HG03135 (cell line): ENCODE data around the gene IGSF9.

Experiments used
- ATAC-seq: cut with Tn5 transposase; IDR thresholded peaks from one replicate; pipeline ENCODE4 v1.9.1; 2021; ENCODE audit warnings: mild to moderate bottlenecking, moderate library complexity; ENCODE audit not compliant: unreplicated experiment

Gene IGSF9

DNA sequence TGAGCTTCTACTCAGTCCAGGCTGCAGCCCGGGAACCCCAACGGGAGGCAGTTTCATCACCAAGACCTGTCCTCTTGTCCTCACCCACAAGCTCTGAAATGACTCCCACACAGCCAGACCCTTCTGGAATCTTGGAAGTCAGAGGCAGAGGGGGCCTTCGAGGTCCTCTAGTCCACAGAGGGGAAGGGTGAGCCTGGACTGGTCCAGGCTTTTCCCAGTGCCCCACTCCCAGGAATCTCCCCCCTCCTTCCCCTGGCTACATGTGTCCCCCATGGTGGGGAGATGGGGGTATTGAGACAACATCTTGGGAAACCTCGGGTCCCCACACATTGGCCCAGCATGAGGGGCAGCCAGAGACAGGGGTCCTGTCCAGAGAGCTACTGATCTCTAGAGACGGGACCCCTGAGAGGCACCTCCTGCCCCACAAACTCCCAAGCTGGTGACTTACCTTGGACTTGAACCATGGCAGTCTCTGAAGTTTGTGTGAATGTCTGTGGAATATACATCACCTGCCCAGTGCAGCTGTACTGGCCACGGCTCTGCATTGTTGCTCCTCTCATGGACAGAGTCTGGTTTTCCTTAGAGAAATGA lies 28.0 kb upstream of the IGSF9 start:
- ATAC-seq, result no peak

DNA sequence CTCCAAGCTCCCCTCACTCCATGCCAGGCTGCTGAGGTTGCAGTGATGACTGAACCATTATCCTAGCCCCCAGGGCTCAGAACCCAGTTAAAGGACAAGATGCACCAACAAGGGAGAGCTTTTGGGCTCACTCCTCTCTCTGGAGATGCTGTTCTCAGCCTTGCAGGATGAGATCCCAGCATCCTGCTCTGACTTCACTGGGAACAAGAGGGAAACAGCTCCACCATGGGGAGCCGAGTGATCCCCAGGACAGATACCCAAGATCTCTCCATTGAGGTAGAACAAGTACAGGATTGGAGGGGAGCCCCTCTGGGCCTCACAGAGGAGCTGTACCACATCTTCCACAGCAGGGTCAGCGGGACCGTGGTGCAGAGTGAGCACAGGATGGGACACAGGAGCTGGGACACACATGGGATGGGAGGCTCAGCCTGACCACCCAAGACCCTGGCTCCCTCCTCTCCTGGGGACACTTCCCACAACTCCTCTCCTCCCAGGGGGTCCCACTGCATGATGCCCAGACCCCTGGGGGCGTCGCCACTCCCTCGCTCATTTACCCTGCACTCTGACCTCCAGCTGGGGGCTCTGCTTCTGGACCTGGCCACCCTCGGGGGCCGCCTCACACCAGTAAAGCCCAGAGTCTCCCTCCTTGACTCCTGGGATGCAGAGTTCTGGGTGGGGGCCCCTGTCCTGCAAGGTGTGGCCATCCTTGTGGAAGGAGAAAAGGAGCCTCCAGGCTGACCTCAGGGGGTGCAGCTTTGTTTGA lies 27.2 kb upstream of the IGSF9 start:
- no peak for ATAC-seq

DNA sequence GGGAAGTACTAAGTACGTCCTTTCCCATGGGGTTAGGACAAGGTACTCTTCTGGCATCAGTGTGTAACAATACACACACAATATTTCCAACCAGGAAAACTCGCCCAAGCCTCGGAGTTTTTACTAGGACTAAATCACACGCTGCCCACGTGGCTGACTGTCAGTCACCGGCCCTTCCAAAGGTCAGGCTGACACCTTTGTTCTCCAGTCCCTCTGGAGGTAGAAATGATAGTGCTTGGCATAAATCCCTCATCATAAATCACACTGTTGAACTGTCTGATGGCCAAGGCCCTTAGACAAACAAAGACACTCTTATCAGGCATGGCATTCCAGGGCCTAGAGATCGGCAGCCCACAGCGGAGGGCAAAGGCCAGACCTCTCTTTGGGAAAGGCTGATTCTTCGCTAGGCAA lies 25.5 kb upstream of the IGSF9 start:
- no peak for ATAC-seq

DNA sequence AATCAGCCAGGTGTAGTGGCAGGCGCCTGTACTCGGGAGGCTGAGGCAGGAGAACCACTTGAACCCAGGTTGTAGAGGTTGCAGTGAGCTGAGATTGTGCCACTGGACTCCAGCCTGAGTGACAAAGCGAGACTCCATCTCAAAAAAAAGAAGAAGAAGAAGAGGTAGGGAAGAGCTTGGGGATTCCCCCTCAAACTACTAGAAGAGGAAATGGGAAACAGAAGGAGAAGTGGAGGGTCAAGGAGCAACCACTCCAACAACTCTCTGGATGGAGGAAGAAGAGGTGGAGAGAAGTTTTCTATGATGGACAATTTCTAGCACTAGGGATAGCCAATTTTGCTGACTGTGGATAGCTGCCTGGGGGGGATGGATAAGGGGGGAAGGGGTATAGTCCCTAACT lies 23.5 kb upstream of the IGSF9 start:
- ATAC-seq, result no peak

DNA sequence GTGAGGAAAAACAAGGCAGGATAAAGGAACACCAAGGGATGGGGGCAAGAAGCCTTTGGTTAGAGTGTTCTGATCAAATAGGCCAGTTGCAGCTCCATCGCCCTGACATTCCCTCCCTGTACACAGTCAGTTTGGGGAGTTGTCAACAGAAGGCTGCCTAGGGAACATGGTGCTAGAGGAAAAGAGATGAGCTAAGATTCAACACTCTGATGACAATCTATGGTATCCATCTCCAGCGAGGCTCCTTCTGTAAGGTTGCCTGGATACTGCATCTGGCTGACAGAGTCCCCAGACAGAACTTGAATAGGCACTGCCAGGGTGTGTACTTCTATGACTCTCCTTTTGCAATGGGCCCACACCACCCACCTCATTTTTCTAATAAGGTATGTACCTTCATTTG lies 19.9 kb upstream of the IGSF9 start:
- no peak for ATAC-seq

DNA sequence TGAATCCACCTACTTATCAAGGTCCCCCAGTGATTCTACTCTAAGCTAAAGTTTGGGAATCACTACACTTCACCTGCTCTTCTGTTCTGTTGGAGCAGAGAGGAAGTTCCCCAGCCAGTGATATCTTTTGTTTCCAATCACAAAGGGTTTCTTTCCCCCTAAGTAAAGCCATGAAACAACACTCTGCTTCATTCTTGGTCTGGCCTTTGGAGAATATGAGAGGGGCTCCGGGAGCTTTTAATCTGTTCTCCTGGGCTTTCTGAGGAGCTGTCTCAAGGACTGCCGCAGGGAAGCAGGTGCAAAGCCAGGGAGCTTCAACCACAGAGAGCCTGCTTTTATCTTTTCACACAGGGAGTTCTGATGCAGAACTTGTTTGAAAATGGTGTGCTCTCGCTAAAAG lies 18.7 kb upstream of the IGSF9 start:
- no peak for ATAC-seq

DNA sequence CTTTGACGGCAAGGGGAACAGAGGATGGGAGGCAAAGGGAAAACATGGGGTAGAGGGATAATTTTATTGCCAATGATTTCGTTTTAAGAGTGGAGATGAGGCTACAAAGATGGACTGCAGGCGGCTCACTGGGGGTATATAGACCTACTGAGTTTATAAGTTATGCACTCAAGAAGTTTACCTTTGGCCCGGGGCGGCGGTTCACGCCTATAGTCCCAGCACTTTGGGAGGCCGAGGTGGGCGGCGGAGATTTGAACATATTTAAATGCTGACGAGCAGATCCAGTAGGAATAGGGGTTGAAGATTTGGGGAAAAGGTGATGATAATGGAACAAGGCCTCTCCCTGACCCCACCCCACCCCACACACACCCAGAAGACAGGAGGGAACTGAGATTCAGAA lies 16.8 kb upstream of the IGSF9 start:
- no peak for ATAC-seq

DNA sequence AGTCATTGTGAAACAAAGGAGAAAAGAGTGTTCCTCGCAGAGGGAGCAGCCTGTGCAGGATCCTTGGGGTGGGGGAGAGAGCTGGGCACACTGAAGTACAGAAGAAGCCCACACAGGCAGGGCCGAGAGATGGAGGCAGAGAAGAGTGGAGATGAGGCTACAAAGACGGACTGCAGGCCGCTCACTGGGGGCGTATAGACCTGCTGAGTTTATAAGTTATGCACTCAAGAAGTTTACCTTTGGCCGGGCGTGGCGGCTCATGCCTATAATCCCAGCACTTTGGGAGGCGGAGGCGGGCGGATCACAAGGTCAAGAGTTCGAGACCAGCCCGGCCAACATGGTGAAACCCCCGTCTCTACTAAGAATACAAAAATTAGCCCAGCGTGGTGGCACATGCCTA lies 16.2 kb upstream of the IGSF9 start:
- no peak for ATAC-seq

DNA sequence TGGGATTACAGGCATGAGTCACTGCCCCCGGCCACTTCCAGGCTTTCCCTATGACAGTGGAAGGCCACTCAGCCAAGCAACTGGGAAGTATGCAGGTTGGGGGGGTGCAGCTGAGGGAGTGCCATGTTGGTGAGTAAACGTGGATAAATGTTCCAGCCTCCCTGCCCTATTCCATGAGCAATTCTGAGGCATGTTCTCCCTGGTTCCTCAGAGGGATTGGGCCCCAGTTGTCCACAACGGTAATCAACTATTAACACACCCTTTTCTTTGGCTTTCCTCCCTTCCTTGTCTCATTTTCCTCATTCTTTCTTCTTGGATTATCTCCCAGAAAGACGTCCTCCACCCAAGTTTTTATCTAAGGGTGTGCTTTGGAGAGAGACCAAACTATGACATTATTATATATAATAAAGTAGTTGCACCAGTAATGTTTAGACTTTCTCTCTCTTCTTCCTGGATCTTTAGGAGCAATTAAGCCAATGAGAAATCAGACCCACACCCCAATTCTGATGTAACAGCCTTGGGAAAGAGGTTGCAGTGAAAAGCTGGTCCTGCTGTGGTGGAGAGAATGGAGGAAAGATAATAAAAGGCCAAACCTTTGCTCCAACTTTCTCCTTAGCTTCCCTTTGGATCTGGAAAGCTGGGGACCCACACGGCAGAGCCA lies 15.4 kb upstream of the IGSF9 start:
- ATAC-seq, result no peak

DNA sequence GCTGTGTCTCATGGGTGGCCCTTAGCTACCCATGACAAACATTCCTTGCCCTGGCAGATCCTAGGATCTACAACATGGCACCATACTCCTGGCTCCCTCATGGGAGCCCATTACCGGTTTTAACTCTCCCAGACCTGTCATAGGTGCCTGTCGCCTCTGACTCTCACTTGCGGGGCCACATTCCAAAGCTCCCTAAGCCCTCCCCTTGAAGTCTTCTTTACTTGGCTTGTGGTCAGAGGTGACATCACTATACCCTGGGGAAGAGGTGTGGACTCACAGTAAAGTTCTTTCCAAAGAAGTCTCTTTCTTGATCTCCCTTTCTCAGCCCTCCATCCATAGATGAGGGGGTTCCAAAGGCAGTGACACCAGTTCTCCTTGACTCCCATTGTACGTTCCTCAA lies 14.0 kb upstream of the IGSF9 start:
- ATAC-seq, result no peak

DNA sequence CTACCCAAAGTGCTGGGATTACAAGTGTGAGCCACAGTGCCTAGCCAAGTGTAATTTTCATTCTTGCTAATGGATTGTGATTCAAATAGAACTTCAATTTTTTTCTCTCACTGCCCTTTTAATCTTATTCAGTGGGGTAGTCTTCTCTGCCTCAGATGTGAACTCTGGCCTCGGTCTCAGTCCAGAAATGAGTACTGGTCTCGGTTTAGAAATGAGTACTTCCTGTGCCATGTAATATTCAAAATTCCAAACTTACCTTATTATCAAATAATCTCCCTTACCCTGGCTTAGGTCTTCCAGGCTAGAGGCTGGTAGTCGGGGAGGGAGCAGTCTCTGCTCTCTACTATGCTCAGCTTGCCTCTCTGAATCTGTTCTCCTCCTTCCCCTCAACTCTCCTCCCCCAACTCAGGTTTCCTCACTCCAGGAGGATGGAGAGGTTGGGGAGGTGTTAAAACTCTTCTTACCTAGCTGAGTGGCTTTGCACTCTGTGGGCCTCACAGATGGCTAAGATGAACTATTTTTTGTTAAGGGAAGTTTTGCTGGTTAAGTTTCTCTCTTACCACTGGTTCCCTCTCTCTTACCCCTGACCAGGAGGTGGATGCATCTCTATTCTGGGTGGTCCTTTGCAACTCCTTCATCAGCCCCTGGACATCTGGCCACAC lies 13.4 kb upstream of the IGSF9 start:
- no peak for ATAC-seq

DNA sequence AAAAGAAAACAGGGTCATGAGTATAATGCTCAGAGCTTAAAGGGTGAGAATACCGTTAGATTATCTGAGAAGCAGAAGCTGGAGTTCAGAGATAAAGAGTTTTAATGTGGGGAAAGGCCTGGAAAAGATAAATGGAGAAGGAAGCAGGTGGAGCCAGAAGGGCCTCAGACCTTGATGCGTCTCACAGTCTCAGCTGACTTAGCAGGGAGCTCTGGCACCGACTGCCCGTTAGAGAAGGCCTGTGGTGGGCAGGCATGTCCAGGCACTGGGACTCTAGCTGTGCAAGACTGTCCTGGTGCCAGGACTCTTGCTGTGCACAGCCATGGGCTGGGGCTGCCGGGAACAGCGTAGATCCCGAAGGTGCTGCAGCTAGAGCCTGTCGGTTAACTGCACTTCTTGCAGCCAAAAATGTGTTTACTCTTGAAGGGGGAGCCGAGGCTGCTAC lies 12.4 kb upstream of the IGSF9 start:
- ATAC-seq, result no peak

DNA sequence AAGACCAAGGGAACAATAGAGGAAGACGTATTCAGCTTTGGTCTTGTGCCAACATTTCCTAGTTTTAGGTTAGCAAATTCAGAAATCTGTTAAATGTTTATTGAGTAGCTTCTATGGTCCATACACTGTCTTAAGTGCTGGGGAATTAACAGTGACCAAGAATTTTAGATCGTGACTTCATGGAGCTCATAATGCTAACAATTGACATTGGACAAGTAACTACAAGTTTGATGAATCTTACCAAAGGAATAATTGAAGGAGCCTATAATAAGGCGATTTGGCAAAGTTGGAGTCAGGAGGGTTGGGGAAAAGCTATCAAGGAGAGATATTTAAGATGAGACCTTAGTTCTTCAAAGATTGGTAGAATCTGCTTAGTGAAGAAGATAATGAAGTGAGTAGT lies 10.0 kb upstream of the IGSF9 start:
- ATAC-seq, result no peak

DNA sequence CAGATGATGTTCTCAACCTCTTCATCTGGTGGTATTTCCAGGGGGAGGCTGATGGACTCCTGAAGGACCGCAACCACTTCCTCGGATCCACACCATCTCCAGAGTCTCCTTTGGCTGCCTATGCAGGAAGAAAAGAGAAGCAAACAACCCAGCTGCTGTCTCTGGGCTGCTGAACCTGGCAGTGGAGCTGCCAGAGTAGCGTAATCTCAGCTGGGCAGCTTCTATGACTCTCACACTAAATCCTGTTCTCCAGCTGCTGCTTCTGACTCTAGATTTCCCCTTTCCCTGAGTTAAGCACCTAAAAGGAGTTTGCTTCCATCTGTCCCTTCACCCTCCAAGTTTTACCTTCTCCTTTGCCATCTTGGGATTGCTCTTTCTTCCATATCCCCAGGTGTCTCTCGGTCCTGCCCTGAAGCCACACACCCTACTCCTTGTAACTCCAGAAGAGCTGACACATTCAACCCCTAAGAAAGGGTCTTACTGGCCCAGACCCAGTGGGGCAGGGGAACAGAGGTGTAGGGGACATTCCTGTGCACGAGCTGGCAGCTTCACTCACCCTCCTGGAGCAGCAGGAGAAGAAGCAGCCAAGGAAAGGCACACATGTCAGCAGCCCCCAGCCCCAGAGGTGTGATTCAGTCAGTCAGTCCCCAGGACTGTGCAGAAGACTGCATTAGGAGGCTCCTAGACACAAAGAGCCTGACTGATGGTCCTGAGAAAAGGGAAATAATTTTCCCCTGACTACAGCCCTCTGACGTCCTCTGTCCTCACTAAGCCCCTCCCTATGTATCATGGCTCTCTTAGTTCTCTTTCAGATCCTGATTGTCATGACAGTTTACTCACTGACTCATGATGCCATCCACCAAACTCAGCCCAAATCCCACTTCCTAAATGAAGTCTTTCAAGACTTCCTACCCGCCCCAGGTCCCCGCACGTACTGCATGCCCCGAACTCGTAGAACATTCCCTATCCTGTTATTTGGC lies 8.4 kb upstream of the IGSF9 start, which contains the start of gene SLAMF9:
Gene SLAMF9, minus strand, starts transcription at position 702 of the 980 bp plus-strand sequence. Its CDS starts 100 bp downstream, at position 602.
- no peak for ATAC-seq

DNA sequence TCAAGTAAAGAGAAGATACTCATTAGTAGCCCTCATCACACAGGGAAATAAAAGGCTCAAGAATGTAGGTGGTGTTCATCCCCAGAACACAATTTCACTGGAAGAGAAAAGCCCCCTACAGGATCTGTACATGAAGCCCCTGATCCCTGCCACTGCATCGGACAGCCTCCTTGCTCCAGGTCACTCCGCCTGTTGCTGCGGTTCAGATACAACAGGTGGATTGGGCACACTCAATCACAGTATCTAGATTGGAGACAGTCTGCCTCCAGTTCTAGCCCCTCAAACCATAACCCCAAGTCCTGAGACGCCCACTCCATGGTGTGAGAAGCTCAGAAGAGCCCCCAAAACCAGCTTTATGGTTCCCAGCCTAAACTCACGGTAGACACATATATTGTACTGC lies 7.5 kb upstream of the IGSF9 start:
- ATAC-seq, result no peak

DNA sequence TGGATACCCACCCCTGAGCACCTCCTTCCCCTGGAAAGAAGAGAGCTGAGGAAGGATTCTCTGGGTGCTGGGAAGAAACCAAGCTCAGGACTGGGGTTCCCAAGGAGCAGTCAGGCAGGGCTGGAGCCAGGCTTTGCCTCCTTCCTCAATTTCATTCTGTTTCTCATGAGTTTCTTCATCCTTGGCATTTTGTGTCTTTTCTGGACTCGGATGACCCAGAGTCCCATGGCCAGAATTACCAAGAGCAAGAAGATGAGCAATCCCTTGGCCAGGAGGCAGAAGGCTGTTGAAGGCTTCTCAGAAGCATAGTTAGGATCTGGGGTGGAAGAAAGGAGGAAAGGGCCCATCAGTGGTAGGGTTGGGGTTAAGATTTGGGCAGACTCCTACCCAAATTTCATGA lies 6.1 kb upstream of the IGSF9 start:
- ATAC-seq, result no peak

DNA sequence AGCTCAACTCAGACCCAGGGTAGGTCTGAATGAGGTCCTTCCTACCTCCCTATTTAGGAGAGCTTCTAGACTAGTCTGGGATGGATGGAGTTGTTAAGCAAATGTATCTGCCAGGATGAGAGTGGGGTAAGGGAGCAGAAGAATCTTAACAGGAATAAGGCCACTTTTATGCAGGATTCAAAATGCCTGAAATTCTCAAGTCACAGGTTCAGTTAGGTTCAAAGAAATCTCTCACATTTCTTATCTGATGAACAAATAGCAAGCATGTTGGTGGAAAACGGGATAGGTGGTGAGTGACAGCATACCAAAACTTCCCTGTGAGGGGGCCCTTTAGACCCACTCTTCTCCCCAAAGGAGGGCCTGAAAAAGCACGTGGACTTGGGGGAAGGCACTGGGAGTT lies 5.6 kb upstream of the IGSF9 start:
- ATAC-seq, result no peak

DNA sequence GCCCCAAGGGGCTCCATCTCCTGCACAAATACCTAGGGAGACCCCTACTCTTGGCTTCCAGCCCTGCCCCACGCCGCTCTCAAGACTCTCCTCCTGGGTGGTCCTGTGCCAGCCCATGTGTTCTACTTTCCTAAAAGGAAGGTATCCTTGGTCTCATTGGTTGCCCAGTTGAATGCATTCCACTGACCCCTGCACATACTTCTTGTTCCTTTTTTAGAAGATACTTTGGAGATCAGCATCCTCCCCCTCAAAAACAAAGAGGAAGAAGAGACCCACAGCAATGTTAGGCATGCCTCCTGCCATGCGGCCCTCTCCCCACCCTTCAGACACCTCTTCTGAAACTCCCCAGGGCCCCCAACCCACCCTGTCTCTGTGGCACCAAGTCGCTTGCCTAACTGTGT lies 4.6 kb upstream of the IGSF9 start:
- no peak for ATAC-seq

DNA sequence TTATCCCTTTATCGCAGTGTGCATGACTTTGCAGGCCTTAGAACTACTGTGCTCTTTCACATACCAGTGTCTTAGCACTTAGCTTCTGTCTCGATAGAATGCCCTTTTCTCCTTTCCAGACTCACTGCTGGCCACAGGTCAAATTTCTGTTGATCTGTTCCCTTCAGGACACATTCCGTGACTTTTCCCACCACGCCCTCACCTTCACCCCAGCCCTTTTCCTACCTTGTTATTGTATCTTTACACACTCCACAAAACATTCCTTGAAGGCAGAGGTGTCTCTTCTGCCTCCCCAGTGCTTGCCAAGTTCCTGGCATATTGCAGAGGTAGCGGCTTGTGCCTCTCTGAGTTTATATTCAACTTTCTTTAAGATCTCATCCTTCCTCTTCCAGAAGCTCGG lies 3.7 kb upstream of the IGSF9 start:
- no peak for ATAC-seq

DNA sequence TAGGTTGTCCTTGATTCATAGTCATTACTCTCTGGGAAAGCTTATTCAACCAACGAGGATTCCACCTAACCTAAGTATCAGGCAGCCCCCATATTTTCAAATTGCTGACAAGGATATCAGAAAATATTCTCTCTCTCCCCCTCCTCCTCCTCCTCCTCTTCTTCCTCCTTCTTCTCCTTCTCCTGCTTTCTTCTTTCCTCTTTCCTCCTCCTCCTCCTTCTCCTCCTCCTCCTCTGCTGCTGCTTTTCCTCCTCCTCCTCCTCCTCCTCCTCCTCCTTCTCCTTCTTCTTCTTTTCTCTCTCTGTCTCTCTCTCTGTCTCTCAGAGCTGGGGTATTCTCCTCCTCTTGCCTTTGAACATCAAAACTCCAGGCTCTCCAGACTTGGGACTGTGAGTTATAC lies 2.5 kb upstream of the IGSF9 start:
- no peak for ATAC-seq
